ENCODE data around the gene NT5C2. TPM values are rescaled to one million over a fixed set of nuclear protein-coding genes. Genes with fewer than 3 reads are reported as not detected.
A peak's percentile ranks its signal among the peaks of the same experiment; 100 is the strongest.

The NT5C2 gene
- total RNA-seq, 1 donor from 2014 or later, result 55.0 TPM

GRCh38 chr10:103111031-103111917, 81.8 kb downstream of the NT5C2 start:
- H3K9me3 ChIP-seq (replicated peaks), result no peaks in the 10 kb centered on the region
- intact Hi-C loops (cut with micrococcal nuclease), result loop anchor here (5.0 kb wide), 1 partner anchor 131 kb away; no protein-coding TSS in a partner anchor
- H3K27me3 ChIP-seq (ENCODE audit: low read depth), result no peaks in the 10 kb centered on the region
- peak; percentile 26 for TF ChIP-seq CTCF (IDR thresholded peaks at IDR 0.05; ENCODE audit: borderline replicate concordance)
- H3K27ac ChIP-seq (replicated peaks), result peak overlapping the region; percentile 85
- peak overlapping the region; percentile 28 for H3K4me3 ChIP-seq
- H3K4me1 ChIP-seq, result peaks cover 75% of the 10 kb centered on the region
- DNase-seq, result no peak
- peaks cover 4% of the 10 kb centered on the region for H3K36me3 ChIP-seq

- no peak overlapping the region for H3K4me3 ChIP-seq
- intact Hi-C loops (cut with micrococcal nuclease), result loop anchor here (5.0 kb wide), 1 partner anchor 132 kb away; no protein-coding TSS in a partner anchor
- H3K27ac ChIP-seq (replicated peaks), result peak overlapping the region; percentile 85
- no peak for DNase-seq
- TF ChIP-seq CTCF (IDR thresholded peaks at IDR 0.05; ENCODE audit: borderline replicate concordance), result no peak
- peaks cover 72% of the 10 kb centered on the region for H3K4me1 ChIP-seq
- no peaks in the 10 kb centered on the region for H3K9me3 ChIP-seq (replicated peaks)
- no peaks in the 10 kb centered on the region for H3K27me3 ChIP-seq (ENCODE audit: low read depth)
- H3K36me3 ChIP-seq, result peaks cover 9% of the 10 kb centered on the region
Measured at GRCh38 chr10:103110407-103110806, 82.7 kb downstream of the NT5C2 start.

GRCh38 chr10:103109821-103110220, 83.3 kb downstream of the NT5C2 start:
- peaks cover 67% of the 10 kb centered on the region for H3K4me1 ChIP-seq
- H3K36me3 ChIP-seq, result peaks cover 14% of the 10 kb centered on the region
- intact Hi-C loops (cut with micrococcal nuclease), result loop anchor here (5.0 kb wide), 1 partner anchor 132 kb away; no protein-coding TSS in a partner anchor
- DNase-seq, result no peak
- H3K9me3 ChIP-seq (replicated peaks), result no peaks in the 10 kb centered on the region
- H3K27ac ChIP-seq (replicated peaks), result peak overlapping the region; percentile 85
- no peak overlapping the region for H3K4me3 ChIP-seq
- no peak for TF ChIP-seq CTCF (IDR thresholded peaks at IDR 0.05; ENCODE audit: borderline replicate concordance)
- no peaks in the 10 kb centered on the region for H3K27me3 ChIP-seq (ENCODE audit: low read depth)

GRCh38 chr10:103106539-103106938, 86.5 kb downstream of the NT5C2 start:
- TF ChIP-seq CTCF (IDR thresholded peaks at IDR 0.05; ENCODE audit: borderline replicate concordance), result no peak
- Histone ChIP-seq H3K4me1 (peaks cover 58% of the 10 kb centered on the region), H3K36me3 (peaks cover 35% of the 10 kb centered on the region), H3K27ac (replicated peaks) (no peak overlapping the region), H3K9me3 (replicated peaks) (no peaks in the 10 kb centered on the region), H3K27me3 (ENCODE audit: low read depth) (no peaks in the 10 kb centered on the region), H3K4me3 (no peak overlapping the region)
- intact Hi-C loops (cut with micrococcal nuclease), result no loop called here
- DNase-seq, result no peak

- intact Hi-C loops (cut with micrococcal nuclease), result no loop called here
- peaks cover 46% of the 10 kb centered on the region for H3K36me3 ChIP-seq
Measured at GRCh38 chr10:103105462-103105861, 87.6 kb downstream of the NT5C2 start.

More at GRCh38 chr10:103105462-103105861, 87.6 kb downstream of the NT5C2 start:
- Histone ChIP-seq H3K27ac (replicated peaks) (no peak overlapping the region), H3K4me1 (peaks cover 50% of the 10 kb centered on the region), H3K27me3 (ENCODE audit: low read depth) (no peaks in the 10 kb centered on the region), H3K4me3 (no peak overlapping the region), H3K9me3 (replicated peaks) (no peaks in the 10 kb centered on the region)
- TF ChIP-seq CTCF (IDR thresholded peaks at IDR 0.05; ENCODE audit: borderline replicate concordance), result no peak
- DNase-seq, result no peak
